Ammon's horn (tissue), 1 donor: ENCODE measurements around the gene PLEKHG2.
A peak's percentile ranks its signal among the peaks of the same experiment; 100 is the strongest.

ENCODE experiments used
- DNase-seq: peaks from one replicate; pipeline ENCODE4 v3.0.0-alpha.2; 2016; ENCODE audit warnings: low spot score

Gene PLEKHG2

DNA sequence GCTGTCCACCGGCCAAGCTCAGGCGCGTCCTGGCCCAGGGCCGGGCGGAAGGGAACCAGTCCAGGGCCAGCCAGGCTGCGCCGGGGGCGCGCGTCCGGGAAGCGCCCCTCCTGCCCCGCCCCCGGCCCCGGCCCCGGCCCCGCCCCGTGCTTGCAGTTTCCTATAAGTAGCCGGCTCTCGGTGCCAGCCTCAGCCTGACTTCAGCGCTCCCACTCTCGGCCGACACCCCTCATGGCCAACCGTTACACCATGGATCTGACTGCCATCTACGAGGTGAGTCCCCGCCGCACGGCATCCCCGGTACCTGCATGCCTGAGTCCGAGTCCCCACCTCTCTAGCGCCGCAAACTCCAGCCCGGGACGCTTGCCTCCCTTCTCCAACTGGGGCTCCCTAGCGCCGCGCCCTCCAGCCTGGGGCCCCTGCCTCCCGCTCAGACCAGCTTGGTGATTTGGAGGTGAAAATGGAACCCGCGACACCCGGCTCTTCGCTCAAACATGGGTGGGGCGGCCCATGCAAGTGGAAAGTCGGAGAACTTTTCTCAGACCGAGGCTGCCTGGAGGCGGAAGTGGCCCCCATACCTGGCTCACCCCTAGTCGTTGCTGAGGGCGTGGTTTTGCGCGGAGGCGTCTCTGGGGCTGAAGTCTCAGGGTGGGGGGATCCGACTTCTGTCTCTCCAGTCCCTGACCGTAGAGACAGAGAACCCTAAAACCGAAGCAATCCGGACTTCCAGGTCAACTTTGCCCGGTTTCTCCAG lies 5.6 kb upstream of the PLEKHG2 start, which contains the start of gene ZFP36:
ZFP36 (plus strand) TSS at position 192 of the 754 bp plus-strand sequence; CDS start at position 250, 58 bp downstream.
- DNase-seq: peak; percentile 86

GRCh38 chr19:39407410-39407659 lies 5.1 kb upstream of the PLEKHG2 start:
- no peak for DNase-seq

DNA sequence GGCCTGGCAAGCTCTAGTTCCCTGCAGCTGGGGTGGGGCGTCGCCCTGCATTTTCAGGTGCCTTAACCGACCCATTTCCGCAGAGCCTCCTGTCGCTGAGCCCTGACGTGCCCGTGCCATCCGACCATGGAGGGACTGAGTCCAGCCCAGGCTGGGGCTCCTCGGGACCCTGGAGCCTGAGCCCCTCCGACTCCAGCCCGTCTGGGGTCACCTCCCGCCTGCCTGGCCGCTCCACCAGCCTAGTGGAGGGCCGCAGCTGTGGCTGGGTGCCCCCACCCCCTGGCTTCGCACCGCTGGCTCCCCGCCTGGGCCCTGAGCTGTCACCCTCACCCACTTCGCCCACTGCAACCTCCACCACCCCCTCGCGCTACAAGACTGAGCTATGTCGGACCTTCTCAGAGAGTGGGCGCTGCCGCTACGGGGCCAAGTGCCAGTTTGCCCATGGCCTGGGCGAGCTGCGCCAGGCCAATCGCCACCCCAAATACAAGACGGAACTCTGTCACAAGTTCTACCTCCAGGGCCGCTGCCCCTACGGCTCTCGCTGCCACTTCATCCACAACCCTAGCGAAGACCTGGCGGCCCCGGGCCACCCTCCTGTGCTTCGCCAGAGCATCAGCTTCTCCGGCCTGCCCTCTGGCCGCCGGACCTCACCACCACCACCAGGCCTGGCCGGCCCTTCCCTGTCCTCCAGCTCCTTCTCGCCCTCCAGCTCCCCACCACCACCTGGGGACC lies 4.6 kb upstream of the PLEKHG2 start:
- DNase-seq: no peak

DNA sequence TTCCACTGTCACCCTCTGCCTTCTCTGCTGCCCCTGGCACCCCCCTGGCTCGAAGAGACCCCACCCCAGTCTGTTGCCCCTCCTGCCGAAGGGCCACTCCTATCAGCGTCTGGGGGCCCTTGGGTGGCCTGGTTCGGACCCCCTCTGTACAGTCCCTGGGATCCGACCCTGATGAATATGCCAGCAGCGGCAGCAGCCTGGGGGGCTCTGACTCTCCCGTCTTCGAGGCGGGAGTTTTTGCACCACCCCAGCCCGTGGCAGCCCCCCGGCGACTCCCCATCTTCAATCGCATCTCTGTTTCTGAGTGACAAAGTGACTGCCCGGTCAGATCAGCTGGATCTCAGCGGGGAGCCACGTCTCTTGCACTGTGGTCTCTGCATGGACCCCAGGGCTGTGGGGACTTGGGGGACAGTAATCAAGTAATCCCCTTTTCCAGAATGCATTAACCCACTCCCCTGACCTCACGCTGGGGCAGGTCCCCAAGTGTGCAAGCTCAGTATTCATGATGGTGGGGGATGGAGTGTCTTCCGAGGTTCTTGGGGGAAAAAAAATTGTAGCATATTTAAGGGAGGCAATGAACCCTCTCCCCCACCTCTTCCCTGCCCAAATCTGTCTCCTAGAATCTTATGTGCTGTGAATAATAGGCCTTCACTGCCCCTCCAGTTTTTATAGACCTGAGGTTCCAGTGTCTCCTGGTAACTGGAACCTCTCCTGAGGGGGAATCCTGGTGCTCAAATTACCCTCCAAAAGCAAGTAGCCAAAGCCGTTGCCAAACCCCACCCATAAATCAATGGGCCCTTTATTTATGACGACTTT lies 3.9 kb upstream of the PLEKHG2 start:
- DNase-seq: no peak

DNA sequence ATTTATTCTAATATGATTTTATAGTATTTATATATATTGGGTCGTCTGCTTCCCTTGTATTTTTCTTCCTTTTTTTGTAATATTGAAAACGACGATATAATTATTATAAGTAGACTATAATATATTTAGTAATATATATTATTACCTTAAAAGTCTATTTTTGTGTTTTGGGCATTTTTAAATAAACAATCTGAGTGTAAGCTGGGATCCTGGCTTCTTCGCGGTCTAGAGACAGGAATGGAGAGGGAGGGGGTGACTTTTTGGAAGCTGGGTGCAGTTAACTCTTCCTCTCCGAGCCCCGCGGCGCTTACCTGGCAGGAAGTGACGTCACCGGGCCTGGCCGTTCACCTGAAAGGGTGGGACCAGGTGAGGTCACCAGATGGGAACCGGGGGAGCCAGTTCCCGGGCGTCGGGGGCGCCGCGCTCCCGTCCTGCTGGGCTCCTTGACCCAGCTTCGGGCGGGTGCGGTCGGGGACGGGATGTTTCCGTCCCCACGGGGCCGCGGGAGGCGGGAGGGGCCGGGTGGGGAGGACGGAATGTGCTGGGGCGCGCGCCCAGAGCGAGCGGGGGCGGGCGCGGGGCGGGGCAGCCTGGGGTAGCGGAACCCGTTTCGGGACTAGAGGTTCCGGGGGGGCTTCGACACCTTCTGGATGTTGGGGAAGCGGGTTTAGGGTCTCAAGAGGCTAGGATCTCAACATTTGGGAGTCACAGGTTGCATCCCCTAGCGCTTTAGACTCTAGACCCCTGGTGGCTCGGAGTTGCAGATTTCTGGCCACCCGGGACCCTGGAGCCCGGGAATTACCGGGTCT lies 3.1 kb upstream of the PLEKHG2 start:
- DNase-seq: peak; percentile 56

- peak; percentile 73 for DNase-seq
Observed at GRCh38 chr19:39410017-39410830, 2.2 kb upstream of the PLEKHG2 start.

- no peak for DNase-seq
Observed at GRCh38 chr19:39410831-39411080, 1.7 kb upstream of the PLEKHG2 start.

- no peak for DNase-seq
Observed at GRCh38 chr19:39411081-39411831, 1.2 kb upstream of the PLEKHG2 start.

- peak; percentile 90 for DNase-seq
Observed at GRCh38 chr19:39411832-39412099, 703 bp upstream of the PLEKHG2 start.

DNA sequence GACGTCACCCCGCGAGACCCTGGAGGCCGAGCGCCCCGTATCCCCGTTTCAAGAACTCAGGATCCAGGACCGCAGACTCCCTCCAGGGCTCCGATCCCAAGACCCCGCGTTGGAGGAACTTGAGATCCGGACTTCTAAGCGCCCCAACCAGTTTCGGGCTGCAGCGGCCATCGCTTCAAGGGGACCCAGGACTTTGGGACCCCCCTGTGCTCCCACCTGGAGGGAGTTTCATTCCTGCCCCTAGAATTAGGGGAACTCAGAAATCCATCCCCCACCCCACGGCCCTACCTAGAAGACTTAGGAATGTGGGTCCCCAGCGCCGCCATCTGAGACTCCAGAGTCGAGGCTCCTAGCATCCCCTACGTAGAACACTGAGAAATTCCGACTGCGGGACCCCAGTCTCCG lies 400 bp downstream of the PLEKHG2 start:
- no peak for DNase-seq

GRCh38 chr19:39413272-39413910 lies 922 bp downstream of the PLEKHG2 start:
- DNase-seq: no peak

- DNase-seq: no peak
Observed at GRCh38 chr19:39413911-39414608, 1.6 kb downstream of the PLEKHG2 start.

- no peak for DNase-seq
Observed at GRCh38 chr19:39415111-39416046, 2.9 kb downstream of the PLEKHG2 start.

- DNase-seq: no peak
Observed at GRCh38 chr19:39416152-39417120, 4.0 kb downstream of the PLEKHG2 start.

GRCh38 chr19:39417463-39418181 lies 5.2 kb downstream of the PLEKHG2 start:
- DNase-seq: no peak

GRCh38 chr19:39419003-39419402 lies 6.5 kb downstream of the PLEKHG2 start:
- no peak for DNase-seq

DNA sequence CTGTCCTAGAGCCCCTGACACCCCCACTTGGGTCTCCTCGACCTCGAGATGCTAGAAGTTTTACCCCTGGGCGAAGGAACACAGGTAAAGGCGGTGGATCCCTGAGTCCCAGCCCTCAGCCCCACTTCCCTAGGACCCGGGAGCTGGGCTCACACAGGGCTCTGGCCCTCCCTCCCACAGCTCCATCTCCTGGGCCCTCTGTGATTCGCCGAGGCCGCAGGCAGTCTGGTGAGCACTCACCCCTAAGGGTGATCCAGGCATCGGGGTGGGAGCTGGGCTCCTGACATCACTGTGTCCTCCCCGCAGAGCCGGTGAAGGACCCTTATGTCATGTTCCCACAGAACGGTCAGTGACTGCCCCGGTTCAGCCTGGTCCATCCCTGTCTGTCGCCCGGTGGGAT lies 8.3 kb downstream of the PLEKHG2 start:
- no peak for DNase-seq
